Measurements from ENCODE around the gene MORF4L2.

MORF4L2 gene

DNA sequence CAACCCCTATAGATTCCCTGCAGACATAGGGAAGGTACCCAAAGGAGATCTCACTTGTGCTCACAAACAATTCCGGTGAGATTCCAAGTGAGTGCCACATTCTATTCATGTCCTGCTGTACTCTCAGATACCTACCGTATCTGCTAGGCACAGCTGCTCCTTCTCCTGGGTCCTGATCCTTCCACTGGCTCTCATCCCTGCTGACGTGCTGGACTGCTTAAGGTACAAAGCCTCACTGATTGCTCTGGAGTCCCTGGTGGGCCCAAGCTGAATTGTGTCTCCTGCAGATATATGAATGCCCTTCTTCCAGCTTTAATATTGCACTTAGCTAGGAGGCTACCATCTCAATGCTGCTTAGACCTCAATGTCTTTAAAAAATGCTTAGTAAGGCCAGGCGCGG, 55.4 kb downstream of the MORF4L2 start:
- DNase-seq (ENCODE audit: low read depth) = no peak

- no peak for DNase-seq (ENCODE audit: low read depth)
These were observed 56.4 kb downstream of the MORF4L2 start for GRCh38 chrX:103630171-103630511.

DNA sequence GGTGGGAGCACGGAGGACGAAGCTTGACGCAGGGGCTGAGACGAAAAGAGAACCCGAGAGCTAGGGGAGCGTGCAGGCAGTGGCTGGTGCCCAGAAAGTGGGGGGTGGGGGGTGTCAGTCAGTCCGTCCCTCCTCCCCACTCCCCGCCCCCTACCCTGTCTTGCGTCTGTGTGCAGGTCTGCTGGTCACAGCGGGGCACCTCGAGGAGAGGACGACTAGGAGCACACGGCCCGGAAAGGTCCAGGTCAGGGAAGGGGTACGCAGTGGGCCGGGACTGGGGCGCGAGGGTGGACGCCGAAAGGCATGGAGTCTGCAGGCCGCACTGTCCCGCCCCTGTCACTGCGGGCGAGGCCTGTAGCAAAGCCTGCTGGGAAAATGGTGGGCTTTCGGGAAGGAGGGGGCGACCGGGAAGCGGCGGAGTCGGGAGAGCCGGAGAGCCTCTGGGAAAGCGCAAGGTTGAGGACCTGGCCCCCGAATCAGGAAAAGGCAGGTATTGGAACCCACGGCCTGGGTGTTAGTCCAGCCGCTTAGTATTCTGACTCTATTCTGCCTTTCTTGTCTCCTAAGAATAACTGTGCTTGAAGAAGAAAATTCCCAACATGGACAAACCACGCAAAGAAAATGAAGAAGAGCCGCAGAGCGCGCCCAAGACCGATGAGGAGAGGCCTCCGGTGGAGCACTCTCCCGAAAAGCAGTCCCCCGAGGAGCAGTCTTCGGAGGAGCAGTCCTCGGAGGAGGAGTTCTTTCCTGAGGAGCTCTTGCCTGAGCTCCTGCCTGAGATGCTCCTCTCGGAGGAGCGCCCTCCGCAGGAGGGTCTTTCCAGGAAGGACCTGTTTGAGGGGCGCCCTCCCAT, 57.0 kb downstream of the MORF4L2 start:
- DNase-seq (ENCODE audit: low read depth) = no peak

GRCh38 chrX:103628386-103629317, 57.8 kb downstream of the MORF4L2 start, which contains the start of gene TCEAL1:
TCEAL1 (plus strand) TSS chrX:103628975; CDS start chrX:103629917, 942 bp downstream.
- no peak for DNase-seq (ENCODE audit: low read depth)

DNA sequence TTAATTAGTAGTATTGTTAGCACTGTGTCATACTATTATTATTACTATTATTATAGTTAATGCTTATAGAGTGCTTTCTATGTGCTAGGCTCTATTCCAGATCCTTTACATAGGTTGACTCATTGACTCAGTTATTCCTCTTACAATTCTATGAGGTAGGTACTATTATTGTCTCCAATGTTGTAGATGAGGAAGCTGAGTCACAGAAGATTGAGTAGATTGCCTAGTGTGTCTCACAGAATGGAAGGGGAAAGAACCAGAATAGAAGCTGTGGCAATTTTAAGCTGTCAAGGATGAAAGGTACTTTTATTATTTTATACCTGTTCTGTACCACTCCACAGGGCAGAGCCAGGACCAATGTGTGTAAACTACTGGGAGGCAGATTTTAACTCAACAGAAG, 59.6 kb downstream of the MORF4L2 start:
- no peak for DNase-seq (ENCODE audit: low read depth)
